Endodermal cell (in vitro differentiated cells): ENCODE measurements around the gene C3orf20. TPM values are rescaled to one million over a fixed set of nuclear protein-coding genes. Genes with fewer than 3 reads are reported as not detected.

Experiments used
- DNase-seq: peaks from one replicate; pipeline ENCODE4 v3.0.0-alpha.2; 2017
- H3K27ac ChIP-seq: 2 replicates; pipeline ENCODE4 v1.5.1; 2013; ENCODE audit warnings: mild to moderate bottlenecking, low read depth, low read length, moderate library complexity
- H3K27me3 ChIP-seq: 2 replicates; pipeline ENCODE4 v1.6.1; 2013; ENCODE audit warnings: mild to moderate bottlenecking, low read length, moderate library complexity; ENCODE audit not compliant: insufficient read depth, control insufficient read depth, poor library complexity, severe bottlenecking
- H3K36me3 ChIP-seq: 2 replicates; pipeline ENCODE4 v1.7.0; 2013; ENCODE audit warnings: mild to moderate bottlenecking, low read length, moderate library complexity; ENCODE audit not compliant: control insufficient read depth, insufficient read depth
- H3K4me1 ChIP-seq: one replicate; pipeline ENCODE4 v1.7.0; 2013; ENCODE audit warnings: low read length; ENCODE audit not compliant: control insufficient read depth, insufficient read depth
- H3K4me3 ChIP-seq: 2 replicates; pipeline ENCODE4 v1.5.1; 2013; ENCODE audit warnings: mild to moderate bottlenecking, low read length, moderate library complexity
- H3K9ac ChIP-seq: 2 replicates; pipeline ENCODE4 v1.6.1; 2013; ENCODE audit warnings: mild to moderate bottlenecking, low read length, moderate library complexity; ENCODE audit not compliant: poor library complexity, severe bottlenecking; ENCODE audit errors: extremely low read depth
- H3K9me3 ChIP-seq: 2 replicates; pipeline ENCODE4 v1.6.1; 2013; ENCODE audit warnings: mild to moderate bottlenecking, low read length, moderate library complexity; ENCODE audit not compliant: control insufficient read depth
- H3K27ac Mint-ChIP-seq: 2 replicates; pipeline ENCODE4 v1.8.0; 2020; ENCODE audit warnings: mixed read lengths
- H3K27me3 Mint-ChIP-seq: 2 replicates; pipeline ENCODE4 v1.8.0; 2021; ENCODE audit warnings: mild to moderate bottlenecking, mixed read lengths; ENCODE audit not compliant: insufficient read depth
- H3K36me3 Mint-ChIP-seq: 2 replicates; pipeline ENCODE4 v1.8.0; 2020; ENCODE audit warnings: low read depth, mixed read lengths
- H3K4me1 Mint-ChIP-seq: 2 replicates; pipeline ENCODE4 v1.8.0; 2020; ENCODE audit warnings: mixed read lengths
- H3K4me3 Mint-ChIP-seq: 2 replicates; pipeline ENCODE4 v1.8.0; 2020; ENCODE audit warnings: mild to moderate bottlenecking, moderate library complexity, mixed read lengths
- H3K9me3 Mint-ChIP-seq: 2 replicates; pipeline ENCODE4 v1.8.0; 2020; ENCODE audit warnings: mild to moderate bottlenecking, mixed read lengths
- WGBS, 2 experiments: methylation state at CpG; one replicate each; pipeline versions ENCODE4 v1.1.5 to v1.1.7; 2013; ENCODE audit warnings: missing lambda C conversion rate in 2 of 2, mixed read lengths in 1 of 2; ENCODE audit not compliant: insufficient coverage in 1 of 2, insufficient read length in 1 of 2; 5-methylcytosine and 5-hydroxymethylcytosine counted together
- total RNA-seq, 2 donors: library from RNA; stranded (reverse); fragmentation: NEBNext Ultra II Directional in 1 of 2; extraction: Animal tissue kit (Norgen Biotek cat#: 25700) in 1 of 2; gene quantifications; 2 replicates in 1 of 2; 3 replicates in 1 of 2; pipeline ENCODE4 v1.2.1, GENCODE V29; 2021
- TF ChIP-seq, protein P1 (sequence below): fragments of 200-600 bp; sonication (generic); conservative IDR thresholded peaks from 2 replicates; pipeline ENCODE4 v1.5.0; 2021; ENCODE audit warnings: antibody characterized with exemption, mild to moderate bottlenecking

The C3orf20 gene
- total RNA-seq, 2 donors from 2014 or later, result not detected

DNA sequence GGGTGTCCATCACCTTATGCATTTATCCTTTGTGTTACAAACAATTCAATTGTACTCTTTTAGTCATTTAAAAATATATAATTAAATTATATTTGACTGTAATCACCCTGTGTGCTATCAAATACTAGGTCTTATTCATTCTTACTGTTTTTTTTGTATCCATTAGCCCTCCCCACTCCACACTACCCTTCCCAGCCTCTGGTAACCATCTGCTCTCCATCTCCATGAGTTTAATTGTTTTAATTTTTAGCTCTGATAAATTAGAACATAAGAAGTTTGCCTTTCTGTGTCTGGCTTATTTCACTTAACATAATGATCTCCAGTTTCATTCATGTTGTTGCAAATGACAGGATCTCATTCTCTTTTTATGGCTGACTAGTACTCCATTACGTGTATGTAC, 16.8 kb downstream of the C3orf20 start:
- TF ChIP-seq, protein P1, sequence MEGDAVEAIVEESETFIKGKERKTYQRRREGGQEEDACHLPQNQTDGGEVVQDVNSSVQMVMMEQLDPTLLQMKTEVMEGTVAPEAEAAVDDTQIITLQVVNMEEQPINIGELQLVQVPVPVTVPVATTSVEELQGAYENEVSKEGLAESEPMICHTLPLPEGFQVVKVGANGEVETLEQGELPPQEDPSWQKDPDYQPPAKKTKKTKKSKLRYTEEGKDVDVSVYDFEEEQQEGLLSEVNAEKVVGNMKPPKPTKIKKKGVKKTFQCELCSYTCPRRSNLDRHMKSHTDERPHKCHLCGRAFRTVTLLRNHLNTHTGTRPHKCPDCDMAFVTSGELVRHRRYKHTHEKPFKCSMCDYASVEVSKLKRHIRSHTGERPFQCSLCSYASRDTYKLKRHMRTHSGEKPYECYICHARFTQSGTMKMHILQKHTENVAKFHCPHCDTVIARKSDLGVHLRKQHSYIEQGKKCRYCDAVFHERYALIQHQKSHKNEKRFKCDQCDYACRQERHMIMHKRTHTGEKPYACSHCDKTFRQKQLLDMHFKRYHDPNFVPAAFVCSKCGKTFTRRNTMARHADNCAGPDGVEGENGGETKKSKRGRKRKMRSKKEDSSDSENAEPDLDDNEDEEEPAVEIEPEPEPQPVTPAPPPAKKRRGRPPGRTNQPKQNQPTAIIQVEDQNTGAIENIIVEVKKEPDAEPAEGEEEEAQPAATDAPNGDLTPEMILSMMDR, result no peak
- H3K9me3 ChIP-seq, result no peaks in the 10 kb centered on the region
- H3K4me3 ChIP-seq, result no peak overlapping the region
- H3K9ac ChIP-seq, result no peak overlapping the region
- WGBS, 2 experiments, result 87 to 93% methylated on average over 1 of the region's 1 CpG
- Mint-ChIP-seq H3K4me1 (no peaks in the 10 kb centered on the region), H3K36me3 (no peaks in the 10 kb centered on the region), H3K27ac (no peak overlapping the region), H3K27me3 (peaks cover 35% of the 10 kb centered on the region), H3K4me3 (no peak overlapping the region), H3K9me3 (no peaks in the 10 kb centered on the region)
- DNase-seq, result no peak
- peaks cover 24% of the 10 kb centered on the region for H3K27me3 ChIP-seq
- H3K36me3 ChIP-seq, result no peaks in the 10 kb centered on the region
- no peaks in the 10 kb centered on the region for H3K4me1 ChIP-seq
- H3K27ac ChIP-seq, result no peak overlapping the region

DNA sequence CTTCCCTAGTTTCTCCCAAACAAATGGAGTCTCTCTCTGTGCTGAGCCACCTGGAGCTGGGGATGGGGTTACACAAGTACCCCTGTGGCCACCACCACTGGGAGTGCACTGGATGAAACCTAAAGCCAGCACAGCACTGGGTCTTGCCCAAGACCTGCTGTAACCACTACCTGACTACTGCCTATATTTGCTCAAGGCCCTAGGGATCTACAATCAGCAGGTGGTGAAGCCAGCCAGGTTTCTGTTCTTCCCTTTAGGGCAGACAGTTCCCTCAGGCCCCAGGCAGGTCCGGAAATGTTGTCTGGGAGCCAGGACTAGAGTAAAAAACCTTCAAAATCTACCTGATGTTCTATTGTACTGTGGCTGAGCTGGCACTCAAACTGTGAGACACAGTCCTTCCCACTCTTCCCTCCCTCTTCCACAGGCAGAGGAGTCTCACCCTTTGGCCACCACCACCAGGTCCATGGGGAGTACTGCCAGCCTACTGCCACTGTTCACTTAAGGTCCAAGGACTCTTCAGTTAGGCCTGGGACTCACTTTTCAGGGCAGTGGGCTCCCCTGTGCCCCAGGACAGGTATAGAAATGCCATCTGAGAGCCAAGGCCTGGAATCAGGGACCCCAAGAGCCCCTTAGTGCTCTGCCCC, 23.8 kb downstream of the C3orf20 start:
- Mint-ChIP-seq H3K27ac (no peak overlapping the region), H3K9me3 (no peaks in the 10 kb centered on the region), H3K27me3 (peaks cover 12% of the 10 kb centered on the region), H3K4me3 (no peak overlapping the region), H3K4me1 (no peaks in the 10 kb centered on the region), H3K36me3 (no peaks in the 10 kb centered on the region)
- no peak for DNase-seq
- H3K27ac ChIP-seq, result no peak overlapping the region
- no peaks in the 10 kb centered on the region for H3K4me1 ChIP-seq
- no peaks in the 10 kb centered on the region for H3K27me3 ChIP-seq
- WGBS, 2 experiments, result 83 to 92% methylated on average over 1 of the region's 1 CpG
- no peaks in the 10 kb centered on the region for H3K36me3 ChIP-seq
- no peaks in the 10 kb centered on the region for H3K9me3 ChIP-seq
- no peak overlapping the region for H3K4me3 ChIP-seq
- H3K9ac ChIP-seq, result no peak overlapping the region
- TF ChIP-seq, protein P1, result no peak

DNA sequence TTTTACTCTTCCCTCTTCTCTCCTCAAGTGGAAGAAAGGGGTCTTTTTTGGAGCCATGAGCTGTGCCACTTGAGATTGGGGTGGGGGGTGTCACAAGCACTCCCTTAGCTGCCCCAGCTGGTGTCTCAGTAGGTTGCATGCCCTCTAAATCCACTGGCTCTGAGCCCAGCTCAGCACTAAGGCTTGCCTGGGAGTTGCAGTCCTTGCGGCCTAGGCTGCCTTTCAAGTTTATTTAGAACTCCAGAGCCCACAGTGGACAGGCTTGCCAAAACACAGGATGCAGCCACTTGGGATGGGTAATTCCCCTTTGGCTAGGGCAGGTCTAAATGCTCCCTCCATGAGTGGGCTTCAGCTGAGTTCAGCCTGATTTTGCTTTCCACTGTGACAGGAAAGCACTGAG, 24.7 kb downstream of the C3orf20 start:
- H3K36me3 Mint-ChIP-seq, result no peaks in the 10 kb centered on the region
- no peaks in the 10 kb centered on the region for H3K36me3 ChIP-seq
- H3K27ac Mint-ChIP-seq, result no peak overlapping the region
- H3K27me3 ChIP-seq, result no peaks in the 10 kb centered on the region
- no peak overlapping the region for H3K4me3 Mint-ChIP-seq
- TF ChIP-seq, protein P1, result no peak
- 90% methylated on average over 1 of the region's 1 CpG; no CpG with 5 or more reads in 1 of the 2 experiments for WGBS, 2 experiments
- H3K27me3 Mint-ChIP-seq, result peaks cover 7% of the 10 kb centered on the region
- no peaks in the 10 kb centered on the region for H3K9me3 Mint-ChIP-seq
- H3K27ac ChIP-seq, result no peak overlapping the region
- no peak overlapping the region for H3K9ac ChIP-seq
- DNase-seq, result no peak
- H3K4me3 ChIP-seq, result no peak overlapping the region
- H3K4me1 ChIP-seq, result no peaks in the 10 kb centered on the region
- no peaks in the 10 kb centered on the region for H3K4me1 Mint-ChIP-seq
- H3K9me3 ChIP-seq, result no peaks in the 10 kb centered on the region
